Muscle of arm (tissue), 12 donors: Measurements from ENCODE around the gene SBF2. TPM values are rescaled to one million over a fixed set of nuclear protein-coding genes. Genes with fewer than 3 reads are reported as not detected.
A peak's percentile ranks its signal among the peaks of the same experiment; 100 is the strongest.
"Not testable (repeated sequence)": the region's sequence is repeated elsewhere in the genome, so short reads cannot be mapped to it uniquely, and the experiment has no call there.

ENCODE experiments used
- DNase-seq: peaks from one replicate; pipeline ENCODE4 v3.0.0-alpha.2; 2013
- polyA plus RNA-seq, 12 donors: library from polyadenylated mRNA; unstranded; fragments of 120-200 nt; gene quantifications; one replicate each; pipeline ENCODE4 v1.2.1, GENCODE V29; 2013; ENCODE audit not compliant: insufficient read length in 12 of 12

The SBF2 gene
- polyA plus RNA-seq, 12 donors = 18.3 to 53.2 (median 25.3) TPM; not detected in 1

GRCh38 chr11:10204021-10204420 lies 90.0 kb downstream of the SBF2 start:
- DNase-seq = no peak

GRCh38 chr11:10201343-10201742 lies 92.7 kb downstream of the SBF2 start:
- DNase-seq = no peak

DNA sequence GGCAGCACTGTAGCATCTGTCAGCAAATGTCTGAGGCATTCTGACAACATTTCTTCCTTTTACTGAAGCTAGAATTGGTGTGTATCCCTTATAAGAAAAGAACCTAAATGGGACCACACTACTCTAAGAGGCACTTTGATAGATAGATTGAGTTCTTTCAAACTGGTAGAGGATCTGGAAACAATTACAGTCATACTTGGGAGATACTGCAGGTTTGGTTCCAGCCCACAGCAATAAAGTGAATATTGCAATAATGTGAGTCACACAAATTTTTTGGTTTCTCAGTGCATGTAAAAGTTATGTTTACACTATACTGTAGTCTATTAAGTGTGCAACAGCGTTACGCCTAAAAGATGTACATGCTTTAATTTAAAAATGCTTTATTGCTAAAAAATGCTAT lies 96.9 kb downstream of the SBF2 start:
- DNase-seq = no peak

- peak; percentile 6 for DNase-seq
Measured at GRCh38 chr11:10192036-10192435, 102.0 kb downstream of the SBF2 start.

DNA sequence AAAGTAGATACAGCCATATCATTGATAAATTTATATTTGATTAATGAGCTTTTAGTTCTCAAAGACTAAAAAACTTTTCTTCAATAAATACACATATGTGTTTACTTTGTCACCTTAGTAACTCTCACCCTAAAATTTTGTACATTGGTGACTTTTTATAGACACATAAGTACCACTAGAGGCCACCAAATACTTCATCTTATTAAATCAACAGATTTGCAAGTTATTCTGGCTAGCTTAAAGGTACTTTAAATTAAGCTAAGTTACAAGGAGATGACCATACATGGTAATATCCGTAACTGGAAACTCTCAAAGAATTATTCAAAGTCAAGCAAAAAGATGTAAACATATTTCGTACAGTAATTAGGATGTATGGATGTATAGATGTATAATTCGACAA lies 112.2 kb downstream of the SBF2 start:
- DNase-seq = no peak

DNA sequence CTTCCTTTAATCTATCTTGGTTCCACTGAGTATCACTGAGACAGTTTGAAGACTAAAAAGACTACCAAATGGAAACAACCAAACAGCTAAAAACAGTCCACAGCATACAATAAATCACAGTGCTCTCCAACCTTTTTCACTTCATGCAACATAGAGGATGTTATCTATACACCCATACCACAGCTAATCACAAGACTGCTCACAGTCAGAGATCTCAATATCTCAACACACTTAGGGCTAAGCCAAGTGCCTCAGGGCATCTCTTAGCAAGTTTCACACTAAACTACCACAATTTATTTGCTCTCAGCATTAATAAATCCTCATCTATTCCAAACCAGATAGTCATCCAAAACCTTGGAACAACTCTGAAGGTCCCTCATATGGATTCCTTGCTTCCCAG lies 129.4 kb downstream of the SBF2 start:
- DNase-seq = no peak

GRCh38 chr11:10162222-10162621 lies 131.8 kb downstream of the SBF2 start:
- no peak for DNase-seq

DNA sequence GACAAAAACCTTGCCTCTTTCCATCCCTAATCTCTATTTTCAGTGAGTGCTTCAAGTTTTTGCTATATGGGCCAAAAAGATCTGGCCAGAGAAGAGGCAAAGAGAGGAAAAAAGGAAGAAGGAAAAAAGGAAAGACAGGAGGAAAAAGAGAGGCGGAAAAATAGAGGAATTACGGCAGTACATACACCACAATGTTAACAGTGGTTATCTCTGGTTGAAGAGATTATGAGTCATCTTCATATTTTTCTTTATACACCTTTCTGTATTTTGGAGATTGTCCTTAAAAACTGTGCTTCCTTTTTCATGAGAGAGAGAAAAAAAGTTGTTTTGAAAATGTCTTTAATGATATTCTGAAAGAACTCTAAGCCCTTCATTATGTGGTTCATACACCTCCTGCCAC lies 133.7 kb downstream of the SBF2 start:
- no peak for DNase-seq

- DNase-seq = no peak
Measured at GRCh38 chr11:10158461-10158860, 135.6 kb downstream of the SBF2 start.

DNA sequence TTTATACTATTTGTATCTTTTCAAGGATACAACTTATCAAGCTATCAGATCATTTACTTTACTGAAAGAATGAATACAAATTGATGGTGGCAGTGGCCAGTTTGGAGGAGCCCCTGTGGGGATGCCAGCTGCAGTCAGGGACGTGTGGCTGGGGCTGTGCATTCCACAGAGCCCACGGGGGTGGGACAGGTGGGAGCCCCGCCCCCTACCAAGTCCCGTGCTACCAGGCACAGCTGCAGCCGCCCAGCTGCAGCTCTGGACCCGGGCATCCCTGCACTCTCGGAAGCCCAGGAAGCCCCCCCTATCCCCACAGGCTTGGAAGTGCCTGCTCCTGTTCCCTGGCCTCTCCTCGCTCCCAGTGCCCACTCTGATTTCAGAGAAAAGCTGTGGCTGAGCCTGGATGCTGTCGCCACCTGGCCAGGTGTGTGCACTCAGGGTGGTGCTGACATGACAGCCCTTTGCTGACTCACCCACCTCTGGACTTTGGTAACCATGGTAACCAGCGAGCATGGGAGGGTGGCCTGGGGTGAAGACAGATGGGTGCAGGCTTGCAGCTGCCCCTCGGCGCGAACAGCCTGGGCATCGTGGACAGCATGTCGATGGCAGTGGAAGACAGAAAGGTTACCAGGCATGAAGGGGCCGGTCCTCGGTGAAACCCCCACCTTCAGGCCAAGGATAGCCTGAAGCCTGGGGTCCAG lies 138.1 kb downstream of the SBF2 start:
- no peak for DNase-seq

DNA sequence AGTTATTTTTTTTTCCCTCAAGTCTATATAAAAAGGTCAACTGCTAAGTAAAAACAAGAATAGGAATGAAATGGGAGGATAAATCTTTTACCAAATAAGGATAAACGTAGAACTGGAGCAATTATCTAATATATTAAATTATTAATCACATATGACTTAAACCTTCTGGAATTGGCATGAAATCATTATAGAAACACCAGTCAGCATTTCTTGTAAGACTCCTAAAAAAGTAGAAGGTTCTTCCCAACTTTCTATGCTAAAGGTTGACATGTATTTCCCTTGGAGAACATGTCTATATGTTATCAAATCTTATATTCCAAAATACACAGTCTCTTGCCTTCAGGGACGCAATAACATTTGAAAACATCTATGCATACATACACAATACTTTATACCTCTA lies 143.2 kb downstream of the SBF2 start:
- DNase-seq = no peak

DNA sequence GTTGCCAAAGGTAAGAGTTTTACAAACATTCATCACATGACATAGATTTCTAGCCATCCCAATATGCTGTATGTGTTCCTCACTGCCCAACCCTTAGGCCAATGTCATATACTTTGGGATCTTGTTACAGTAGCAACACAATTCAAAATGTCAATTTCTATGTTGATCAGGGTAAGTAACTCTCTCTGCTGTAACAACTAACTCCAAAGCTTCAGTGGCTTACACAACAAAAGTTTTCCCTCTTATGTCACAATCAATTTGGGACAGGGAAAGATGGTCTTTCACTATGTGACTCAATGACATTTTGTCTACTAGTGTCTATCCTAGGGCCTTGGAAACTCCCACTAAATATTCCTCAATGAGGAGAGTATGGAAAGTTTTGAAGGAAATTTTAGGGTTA lies 144.5 kb downstream of the SBF2 start:
- no peak for DNase-seq

- no peak for DNase-seq
Measured at GRCh38 chr11:10147195-10147594, 146.8 kb downstream of the SBF2 start.

DNA sequence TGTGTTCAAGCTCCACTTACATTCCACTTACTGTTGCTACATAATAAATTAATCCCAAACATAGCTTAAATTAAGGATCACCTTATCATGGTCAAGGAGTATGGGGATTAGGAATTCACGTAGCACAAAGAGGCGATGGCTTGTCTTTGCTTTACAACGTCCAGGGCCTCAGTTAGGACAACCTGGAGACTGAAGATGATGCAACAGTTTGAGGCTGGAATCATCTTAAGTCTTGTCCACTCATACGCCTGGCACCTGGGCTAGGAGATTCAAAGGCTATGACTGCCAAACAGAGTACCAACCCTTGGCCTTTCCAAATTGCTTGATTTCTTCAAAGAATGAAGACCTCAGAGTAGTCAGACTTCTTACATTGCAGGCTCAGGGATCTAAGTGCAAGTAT lies 149.1 kb downstream of the SBF2 start:
- no peak for DNase-seq

- no peak for DNase-seq
Measured at GRCh38 chr11:10139656-10140055, 154.4 kb downstream of the SBF2 start.

DNA sequence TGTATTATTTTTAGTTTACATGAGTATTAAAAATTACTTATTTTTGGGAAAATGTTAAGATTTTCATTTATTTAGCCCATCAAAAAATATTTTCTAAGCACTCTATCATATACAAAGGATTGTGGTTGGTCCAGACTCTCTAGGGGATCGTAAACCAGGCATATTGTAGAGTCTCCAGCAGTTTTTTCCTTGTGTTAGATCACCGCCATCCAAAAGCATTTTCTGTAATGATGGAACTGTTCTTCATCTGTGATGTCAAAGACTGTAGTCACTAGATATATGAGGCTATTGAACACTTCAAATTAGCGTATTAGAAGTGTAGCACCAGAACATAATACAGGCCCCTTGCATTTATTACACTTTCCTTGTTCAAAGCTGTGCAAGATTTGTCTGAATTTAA lies 154.9 kb downstream of the SBF2 start:
- no peak for DNase-seq

- DNase-seq = no peak
Measured at GRCh38 chr11:10134975-10135481, 159.0 kb downstream of the SBF2 start.

GRCh38 chr11:10134226-10134625 lies 159.8 kb downstream of the SBF2 start:
- DNase-seq = not testable (repeated sequence)

- not testable (repeated sequence) for DNase-seq
Measured at GRCh38 chr11:10133251-10133650, 160.8 kb downstream of the SBF2 start.

GRCh38 chr11:10130875-10131274 lies 163.1 kb downstream of the SBF2 start:
- no peak for DNase-seq

GRCh38 chr11:10129184-10129583 lies 164.8 kb downstream of the SBF2 start:
- not testable (repeated sequence) for DNase-seq

DNA sequence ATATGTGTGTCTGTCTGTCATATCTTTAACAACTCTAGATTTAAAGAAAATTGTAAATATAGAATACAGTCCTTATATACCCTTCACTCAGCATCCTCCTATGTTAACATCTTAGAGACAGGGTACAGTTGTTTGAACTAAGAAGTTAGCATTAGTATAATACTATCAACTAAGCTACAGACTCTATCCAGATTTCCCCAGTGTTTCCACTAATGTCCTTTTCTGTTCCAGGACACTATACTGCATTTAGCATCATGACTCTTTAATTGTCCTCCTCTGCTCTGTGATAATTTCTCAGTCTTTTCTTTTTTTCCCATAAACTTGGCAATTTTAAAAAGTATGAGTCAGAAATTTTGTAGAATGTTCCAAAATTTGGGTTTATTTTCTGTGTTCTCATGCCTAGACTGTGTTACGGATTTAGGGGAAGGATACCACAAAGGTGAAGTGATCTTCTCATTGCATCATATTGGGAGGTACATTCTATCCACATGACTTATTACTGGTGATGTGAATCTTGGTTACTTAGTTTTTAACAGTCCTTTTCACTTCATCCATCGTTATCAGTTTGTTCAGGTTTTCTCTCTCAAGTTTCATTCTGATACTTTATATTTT lies 168.4 kb downstream of the SBF2 start:
- DNase-seq = no peak

DNA sequence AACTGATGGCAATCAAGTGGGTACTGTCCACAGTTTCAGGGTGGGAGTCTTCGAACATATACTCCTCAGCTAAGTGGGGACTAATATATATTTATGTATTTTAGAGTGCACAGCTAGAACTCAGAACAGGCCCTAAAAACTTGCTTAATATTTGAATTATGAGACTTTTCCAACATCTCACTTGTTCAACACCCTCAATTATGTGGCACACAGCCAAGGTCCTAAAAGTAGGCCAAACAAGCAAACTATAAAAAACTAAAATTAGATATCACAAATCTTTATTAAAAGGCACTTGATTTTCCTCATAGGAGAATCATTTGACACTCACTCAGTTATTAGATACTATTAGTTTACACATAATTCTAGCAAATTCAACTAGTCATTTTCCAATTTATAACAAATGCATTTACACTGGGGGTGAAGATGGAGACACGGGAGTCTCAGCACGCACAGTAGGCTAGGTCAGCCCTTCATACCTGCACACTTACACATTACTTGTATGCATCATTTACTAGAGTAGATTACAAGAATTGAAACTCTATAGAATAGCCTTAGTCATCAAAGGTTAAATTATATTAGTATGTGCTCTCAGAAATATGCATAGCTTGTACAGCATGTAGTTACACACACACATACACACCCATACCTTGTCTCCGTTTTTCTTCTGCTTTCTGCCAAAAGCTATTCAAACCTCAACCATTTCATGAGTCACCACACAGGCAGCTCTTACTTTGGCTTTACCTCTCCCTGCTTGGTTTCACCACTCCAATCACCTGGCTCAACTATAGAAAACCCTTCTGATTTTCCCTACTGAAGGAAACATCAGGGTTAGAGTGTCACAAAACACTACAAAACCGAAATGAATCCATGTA lies 171.5 kb downstream of the SBF2 start:
- no peak for DNase-seq
